ENCODE data around the gene SMG1. TPM values are rescaled to one million over a fixed set of nuclear protein-coding genes. Genes with fewer than 3 reads are reported as not detected.
"Not testable (repeated sequence)": the region's sequence is repeated elsewhere in the genome, so short reads cannot be mapped to it uniquely, and the experiment has no call there.

SMG1 gene
- polyA plus RNA-seq, 10 donors: 32.6 to 55.0 (median 43.2) TPM

DNA sequence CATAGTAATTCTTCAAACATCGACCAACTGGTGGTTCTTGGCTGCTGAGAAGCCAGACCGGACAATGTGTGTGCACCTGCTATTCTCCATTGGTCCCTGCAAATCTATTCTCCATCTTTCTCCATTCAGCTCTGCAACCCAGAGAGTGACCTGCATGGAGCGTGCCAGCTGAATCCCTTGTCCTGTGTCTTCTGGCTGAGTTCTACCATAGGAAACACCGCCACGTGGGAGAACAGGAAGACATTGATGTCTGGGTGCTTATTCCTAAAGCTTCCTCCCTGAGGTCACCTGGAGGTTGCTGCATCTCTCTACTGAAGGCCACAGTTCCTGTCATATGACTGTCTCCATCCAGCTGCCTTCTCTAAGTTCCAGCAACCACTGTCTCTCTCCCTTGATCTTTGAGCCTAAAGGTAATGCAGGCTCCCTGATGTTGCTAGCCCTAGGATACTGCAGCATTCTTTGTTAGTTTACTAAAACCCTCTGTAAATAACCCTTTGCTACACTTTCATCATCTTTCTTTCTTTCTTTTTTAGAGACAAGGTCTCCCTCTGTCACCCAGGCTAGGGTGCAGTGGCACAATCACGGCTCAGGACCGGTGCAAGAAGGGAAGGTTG is 10.6 kb upstream of the SMG1 start:
- no peak for DNase-seq

- no peak for DNase-seq
Measured at GRCh38 chr16:18933501-18933900, 7.3 kb upstream of the SMG1 start.

DNA sequence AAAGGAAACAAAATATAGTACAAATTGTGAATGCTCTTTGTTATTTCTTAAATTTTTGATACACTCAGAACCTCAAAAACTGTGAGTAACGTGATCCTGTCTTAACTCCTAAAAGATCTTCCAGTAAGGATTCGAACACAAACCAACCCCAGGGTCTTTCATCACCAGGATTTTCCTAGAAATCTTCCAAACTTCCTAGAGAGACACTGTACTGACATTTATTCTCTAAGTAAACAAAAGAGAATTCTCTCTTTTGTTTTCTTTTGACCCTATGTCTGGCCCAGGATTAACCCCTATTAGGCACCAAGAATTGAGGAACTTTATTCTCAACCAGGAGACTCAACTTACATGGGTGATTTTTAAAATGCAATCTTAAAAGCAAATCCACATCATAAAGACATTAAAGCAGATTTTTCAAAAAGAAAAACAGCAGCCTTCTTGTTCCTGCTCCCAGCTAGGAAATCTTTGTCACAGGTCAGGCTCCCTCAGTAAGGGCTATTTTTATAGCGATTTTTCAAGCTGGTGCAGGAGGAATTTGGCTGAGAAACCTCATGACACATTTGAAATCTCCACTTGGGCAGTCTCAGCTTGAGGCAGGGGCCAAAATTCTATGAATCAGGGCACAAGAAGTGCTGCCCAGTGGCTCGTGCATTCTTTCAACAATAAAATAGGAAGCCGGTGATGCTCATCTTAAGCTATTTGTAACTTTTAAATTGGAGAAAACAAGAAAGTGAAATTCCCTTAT is 6.2 kb upstream of the SMG1 start:
- DNase-seq: no peak

DNA sequence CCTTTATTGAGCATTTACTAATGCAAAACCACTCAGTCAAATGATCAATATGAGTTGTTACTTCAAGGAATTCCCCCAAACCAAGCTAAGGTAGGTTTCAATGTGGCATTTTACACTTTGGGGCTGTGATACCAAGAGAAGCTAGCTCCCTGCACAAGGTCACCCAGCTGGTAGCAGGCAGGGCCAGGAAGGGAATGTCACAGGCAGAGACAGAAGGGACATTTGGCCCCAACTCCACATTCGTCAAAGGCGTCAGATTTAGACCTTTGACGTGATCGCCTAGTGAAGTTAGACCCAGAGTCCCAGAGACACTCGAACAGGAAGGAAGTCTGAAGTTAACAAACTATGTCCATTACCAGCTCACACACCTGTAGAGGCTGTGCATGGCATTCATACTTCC is 5.5 kb upstream of the SMG1 start:
- DNase-seq: no peak

- DNase-seq: not testable (repeated sequence)
Measured at GRCh38 chr16:18930095-18930494, 3.9 kb upstream of the SMG1 start.

GRCh38 chr16:18928073-18928472 is 1.9 kb upstream of the SMG1 start:
- not testable (repeated sequence) for DNase-seq

- peak in 2 of 3 donors; percentile 11 to 45 for DNase-seq
Measured at GRCh38 chr16:18925215-18925985, 808 bp downstream of the SMG1 start.

DNA sequence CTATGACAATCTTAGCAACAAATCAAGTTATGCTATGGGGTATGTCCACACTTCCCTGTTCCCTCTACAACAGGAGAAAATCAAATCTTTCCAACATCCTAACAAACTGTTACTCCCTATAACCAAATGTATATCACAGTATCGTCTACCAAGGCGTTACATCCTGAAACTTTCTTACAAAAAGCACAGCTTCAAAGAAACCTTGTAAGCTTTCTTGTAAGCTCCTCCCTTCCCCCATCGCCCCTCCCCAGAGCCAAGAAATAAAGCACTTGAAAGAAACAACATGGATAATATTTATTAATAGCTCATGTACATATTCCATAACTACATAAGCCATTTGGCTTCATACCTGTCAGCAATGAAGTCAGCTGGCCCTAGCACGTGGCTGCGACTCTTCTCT is 2.3 kb downstream of the SMG1 start:
- DNase-seq: not testable (repeated sequence)

GRCh38 chr16:18923124-18923523 is 3.1 kb downstream of the SMG1 start:
- not testable (repeated sequence) for DNase-seq

DNA sequence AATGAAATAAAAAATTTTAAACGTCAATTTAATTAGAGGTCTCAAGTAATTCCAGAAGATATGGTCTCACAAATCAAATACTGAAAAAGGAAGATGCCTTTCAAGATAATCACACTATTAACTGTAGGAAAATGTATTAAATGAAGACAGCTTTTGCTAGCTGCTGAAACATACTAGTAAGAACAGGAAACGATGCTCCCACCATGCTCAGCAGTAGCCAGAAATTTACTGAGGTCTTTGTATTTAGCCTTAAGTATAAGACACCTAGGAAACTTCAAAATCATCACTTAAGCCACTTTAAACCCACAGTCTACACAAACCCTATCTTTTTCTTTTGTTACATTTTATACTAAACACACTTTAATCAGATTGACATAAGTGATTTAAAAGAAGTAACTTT is 16.6 kb downstream of the SMG1 start:
- DNase-seq: not testable (repeated sequence)

GRCh38 chr16:18908716-18909115 is 17.5 kb downstream of the SMG1 start:
- DNase-seq: not testable (repeated sequence)

- DNase-seq: not testable (repeated sequence)
Measured at GRCh38 chr16:18902778-18903177, 23.4 kb downstream of the SMG1 start.

- not testable (repeated sequence) for DNase-seq
Measured at GRCh38 chr16:18902044-18902443, 24.2 kb downstream of the SMG1 start.

DNA sequence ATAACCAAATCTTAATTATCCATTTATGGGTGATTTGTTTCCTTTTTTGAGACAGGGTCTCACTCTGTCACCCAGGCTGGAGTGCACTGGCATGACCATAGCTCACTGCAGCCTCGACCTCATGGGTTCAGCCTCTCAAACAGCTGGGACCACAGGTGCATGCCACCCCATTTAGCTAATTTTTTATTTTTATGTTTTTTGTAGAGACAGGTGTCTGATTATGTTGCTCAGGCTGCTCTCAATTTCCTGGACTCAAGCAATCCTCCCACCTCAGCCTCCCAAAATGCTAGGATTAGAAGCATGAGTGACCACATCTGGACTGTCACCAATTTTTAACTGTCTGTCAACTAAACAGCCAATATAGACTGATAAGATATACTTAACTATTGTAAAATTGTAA is 25.0 kb downstream of the SMG1 start:
- not testable (repeated sequence) for DNase-seq

- DNase-seq: not testable (repeated sequence)
Measured at GRCh38 chr16:18884456-18884855, 41.8 kb downstream of the SMG1 start.

GRCh38 chr16:18877734-18878133 is 48.5 kb downstream of the SMG1 start:
- DNase-seq: not testable (repeated sequence)

- DNase-seq: not testable (repeated sequence)
Measured at GRCh38 chr16:18877259-18877658, 48.9 kb downstream of the SMG1 start.

DNA sequence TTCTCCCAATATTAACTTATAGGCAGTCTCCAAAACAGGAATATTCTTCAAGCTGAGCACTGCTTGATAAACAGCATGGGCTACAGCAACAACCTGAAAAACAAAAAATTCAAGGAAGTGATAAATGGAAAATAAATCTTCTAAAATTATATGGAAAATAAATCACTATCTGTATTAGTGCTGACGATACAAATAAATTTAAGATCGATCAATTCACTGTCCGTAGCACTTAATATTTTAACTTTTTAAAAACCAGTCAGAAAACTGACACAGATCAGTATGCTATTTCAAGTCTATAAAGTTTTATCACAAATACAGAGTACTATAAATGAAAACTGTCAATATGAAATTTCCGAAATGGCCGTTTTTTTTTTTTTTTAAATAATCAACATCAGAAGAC is 49.9 kb downstream of the SMG1 start:
- not testable (repeated sequence) for DNase-seq

DNA sequence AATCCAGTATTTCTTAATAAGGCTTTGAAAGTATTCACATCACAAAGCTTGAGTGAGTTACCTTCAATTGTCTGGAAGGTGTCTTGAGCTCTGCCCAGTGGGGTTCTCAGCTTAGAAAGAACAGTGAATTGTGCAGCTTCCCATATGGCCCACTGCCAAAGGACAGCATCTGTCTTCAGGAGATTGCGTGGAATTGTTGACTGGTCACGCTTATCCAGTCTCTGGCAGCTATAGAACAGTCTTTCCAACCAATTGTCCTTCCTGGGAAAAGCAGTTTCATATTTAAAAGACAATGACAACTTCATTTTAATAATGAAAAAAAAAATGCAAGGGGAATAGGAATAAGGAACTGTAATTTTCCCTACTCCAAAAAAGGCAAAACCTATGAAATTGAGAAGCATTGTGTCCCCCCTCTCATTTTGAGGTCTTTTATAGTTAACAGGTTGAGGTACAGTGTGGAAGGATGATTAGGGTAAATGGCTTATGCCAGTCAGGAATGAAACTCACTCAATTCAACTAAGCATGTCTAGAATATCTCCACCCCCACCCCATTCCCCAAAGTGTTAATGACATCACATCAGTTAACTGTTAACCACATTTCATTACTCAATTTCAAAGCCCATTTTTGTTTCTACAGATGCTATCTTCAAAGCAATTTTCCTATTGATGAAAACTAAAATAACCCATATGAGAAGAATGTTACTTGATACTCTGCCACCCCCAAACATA is 57.0 kb downstream of the SMG1 start:
- not testable (repeated sequence) for DNase-seq

DNA sequence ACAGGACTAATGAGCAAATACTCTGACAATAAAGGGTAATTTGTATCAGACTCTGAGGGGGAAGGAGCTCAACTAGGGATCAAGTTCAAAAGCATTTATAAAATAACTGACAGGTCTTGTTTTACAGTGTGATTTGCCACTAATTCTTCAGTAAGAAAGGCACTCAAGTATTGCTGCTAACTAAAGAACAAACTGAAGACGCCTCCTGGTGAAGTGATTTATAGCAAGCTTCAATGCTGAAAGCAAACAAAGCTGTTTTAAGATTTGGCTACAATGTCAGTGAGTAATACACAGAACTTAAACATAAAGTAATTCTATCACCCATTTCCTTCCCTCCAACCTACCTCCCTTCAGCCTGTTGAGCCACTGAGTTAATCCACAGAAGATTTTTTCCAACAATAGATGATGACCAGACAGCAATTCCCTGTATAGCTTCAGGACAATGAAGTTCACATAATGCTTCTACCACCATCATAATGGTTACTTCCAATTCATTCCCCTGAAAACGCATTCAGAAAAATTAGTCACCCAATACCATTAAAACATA is 59.9 kb downstream of the SMG1 start:
- not testable (repeated sequence) for DNase-seq

DNA sequence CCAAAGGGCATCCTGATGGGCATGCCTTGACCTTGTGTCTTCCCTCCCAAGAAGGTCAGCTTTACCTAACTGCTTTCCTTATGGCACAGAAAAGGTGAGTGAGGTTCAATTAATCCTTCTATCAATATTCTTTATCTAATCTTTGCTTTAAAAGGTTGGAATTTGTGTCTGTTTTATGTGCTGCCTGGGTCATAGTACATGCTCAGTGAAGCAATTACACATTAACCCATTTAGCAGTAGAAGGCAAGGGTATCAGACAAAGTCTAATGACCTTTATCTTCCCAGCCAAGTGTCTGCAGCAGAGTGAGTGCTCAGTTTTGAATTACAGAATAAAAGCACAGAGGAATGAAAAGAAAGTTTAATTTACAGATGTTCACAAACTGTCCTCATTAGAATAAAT is 63.3 kb downstream of the SMG1 start:
- DNase-seq: not testable (repeated sequence)

DNA sequence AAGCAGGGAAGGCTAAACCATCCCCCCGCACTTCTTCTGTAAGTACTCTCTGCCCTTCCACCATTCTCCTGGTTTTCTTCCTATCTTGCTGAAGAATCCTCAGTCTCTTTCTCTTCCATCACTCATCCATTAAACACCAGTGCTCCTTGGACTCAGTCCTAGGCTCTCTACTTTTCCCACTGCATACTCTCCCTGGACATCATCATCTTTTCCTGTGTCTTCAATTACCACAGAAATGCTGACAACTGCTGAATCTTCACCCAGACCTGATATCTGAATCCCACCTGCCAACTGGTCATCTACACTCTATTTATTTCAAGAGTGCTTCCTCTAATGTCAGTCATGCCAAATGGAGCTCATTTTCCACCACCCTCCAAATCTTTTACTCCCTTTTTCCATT is 71.0 kb downstream of the SMG1 start:
- DNase-seq: no peak
